HG02943 (cell line): Measurements from ENCODE around the gene NLGN2.

Experiments used
- ATAC-seq: cut with Tn5 transposase; IDR thresholded peaks from one replicate; pipeline ENCODE4 v1.9.1; 2021; ENCODE audit warnings: mild to moderate bottlenecking, low read depth, moderate library complexity; ENCODE audit not compliant: unreplicated experiment

NLGN2 gene

DNA sequence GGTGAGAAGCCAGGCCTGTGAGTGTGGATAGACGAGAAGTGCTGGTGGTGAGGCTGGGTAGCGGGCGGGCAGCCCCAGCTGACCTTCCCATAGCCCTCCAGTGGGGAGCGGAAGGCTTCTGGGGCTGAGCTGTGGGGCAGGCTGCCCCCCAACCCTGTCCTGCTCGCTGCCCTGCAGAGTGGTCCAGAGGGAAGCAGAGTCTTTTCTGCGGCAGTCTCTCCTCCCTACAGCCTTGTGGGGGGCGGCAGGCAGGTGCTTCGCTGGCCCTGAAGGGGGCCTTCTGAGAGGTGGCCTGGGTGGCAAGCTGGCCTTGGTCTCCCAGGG lies 3.7 kb downstream of the NLGN2 start:
- no peak for ATAC-seq

DNA sequence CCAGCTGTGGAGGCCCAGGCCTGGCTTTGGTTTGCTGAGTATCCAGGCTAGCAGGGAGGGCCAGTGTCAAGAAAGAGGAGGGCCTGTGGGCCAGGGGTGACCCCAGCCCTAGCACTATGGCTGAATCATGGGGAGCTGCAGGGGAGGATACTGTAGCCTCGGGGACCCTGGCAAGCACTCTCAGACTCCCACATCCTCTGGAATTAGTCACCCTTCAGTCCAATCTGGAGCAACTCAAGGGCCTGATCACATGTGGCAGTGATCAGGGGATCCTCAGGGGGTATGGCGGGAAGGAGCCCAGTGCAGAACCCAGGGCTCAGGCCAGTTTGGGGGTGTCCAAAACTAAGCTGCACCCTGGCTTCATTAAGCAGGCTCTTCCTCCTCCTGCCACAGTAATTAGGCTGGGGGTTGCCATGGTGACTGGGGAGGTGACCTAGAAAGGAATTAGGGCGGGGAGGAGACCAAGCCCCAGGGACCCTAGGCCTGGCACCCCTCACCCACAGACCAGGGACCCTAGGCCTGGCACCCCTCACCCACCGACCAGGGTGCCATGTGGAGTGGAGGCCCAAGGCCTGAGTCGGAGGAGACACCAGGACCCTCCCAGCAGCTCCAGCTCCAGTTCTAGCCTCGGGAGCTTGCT lies 5.8 kb downstream of the NLGN2 start:
- ATAC-seq: no peak

DNA sequence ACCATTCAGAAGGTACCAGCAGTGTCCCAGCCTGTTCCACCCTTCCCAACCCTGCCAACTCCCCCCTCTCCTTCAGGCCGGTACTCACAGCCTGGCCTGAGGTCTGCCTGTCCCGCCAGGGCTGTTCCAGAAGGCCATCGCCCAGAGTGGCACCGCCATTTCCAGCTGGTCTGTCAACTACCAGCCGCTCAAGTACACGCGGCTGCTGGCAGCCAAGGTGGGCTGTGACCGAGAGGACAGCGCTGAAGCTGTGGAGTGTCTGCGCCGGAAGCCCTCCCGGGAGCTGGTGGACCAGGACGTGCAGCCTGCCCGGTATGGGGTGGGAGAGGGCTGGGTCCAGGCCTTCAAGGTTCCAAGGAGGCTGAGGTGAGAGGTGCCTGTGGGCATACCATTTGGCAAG lies 7.2 kb downstream of the NLGN2 start:
- no peak for ATAC-seq

DNA sequence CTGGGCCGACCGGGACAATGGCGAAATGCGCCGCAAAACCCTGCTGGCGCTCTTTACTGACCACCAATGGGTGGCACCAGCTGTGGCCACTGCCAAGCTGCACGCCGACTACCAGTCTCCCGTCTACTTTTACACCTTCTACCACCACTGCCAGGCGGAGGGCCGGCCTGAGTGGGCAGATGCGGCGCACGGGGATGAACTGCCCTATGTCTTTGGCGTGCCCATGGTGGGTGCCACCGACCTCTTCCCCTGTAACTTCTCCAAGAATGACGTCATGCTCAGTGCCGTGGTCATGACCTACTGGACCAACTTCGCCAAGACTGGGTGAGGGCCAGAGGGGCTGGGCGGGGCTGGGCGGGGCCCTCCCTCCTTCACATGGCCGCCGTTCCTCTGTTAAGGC lies 8.1 kb downstream of the NLGN2 start:
- no peak for ATAC-seq

DNA sequence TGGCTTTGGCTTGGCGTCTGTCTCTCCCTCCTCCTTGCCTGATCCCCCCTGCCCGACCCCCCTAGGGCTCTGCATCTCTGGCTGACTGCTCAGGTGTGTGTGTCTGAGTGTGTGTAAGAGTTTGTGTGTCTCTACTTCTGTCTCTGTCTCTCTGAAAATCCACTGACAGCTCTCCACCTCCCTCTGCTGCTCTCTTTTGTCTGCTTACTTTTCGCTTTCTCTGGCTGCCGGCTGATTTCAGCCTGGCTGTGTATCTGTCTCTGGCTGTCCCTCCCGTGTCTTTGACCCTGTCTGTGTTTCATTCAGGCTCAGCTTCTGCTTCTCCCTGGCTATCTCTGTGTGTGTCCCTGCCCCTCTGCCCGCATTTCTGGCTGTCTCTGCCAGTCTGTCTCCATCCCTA lies 8.7 kb downstream of the NLGN2 start:
- ATAC-seq: no peak

DNA sequence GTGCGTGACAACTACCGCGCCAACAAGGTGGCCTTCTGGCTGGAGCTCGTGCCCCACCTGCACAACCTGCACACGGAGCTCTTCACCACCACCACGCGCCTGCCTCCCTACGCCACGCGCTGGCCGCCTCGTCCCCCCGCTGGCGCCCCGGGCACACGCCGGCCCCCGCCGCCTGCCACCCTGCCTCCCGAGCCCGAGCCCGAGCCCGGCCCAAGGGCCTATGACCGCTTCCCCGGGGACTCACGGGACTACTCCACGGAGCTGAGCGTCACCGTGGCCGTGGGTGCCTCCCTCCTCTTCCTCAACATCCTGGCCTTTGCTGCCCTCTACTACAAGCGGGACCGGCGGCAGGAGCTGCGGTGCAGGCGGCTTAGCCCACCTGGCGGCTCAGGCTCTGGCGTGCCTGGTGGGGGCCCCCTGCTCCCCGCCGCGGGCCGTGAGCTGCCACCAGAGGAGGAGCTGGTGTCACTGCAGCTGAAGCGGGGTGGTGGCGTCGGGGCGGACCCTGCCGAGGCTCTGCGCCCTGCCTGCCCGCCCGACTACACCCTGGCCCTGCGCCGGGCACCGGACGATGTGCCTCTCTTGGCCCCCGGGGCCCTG lies 9.5 kb downstream of the NLGN2 start:
- no peak for ATAC-seq

DNA sequence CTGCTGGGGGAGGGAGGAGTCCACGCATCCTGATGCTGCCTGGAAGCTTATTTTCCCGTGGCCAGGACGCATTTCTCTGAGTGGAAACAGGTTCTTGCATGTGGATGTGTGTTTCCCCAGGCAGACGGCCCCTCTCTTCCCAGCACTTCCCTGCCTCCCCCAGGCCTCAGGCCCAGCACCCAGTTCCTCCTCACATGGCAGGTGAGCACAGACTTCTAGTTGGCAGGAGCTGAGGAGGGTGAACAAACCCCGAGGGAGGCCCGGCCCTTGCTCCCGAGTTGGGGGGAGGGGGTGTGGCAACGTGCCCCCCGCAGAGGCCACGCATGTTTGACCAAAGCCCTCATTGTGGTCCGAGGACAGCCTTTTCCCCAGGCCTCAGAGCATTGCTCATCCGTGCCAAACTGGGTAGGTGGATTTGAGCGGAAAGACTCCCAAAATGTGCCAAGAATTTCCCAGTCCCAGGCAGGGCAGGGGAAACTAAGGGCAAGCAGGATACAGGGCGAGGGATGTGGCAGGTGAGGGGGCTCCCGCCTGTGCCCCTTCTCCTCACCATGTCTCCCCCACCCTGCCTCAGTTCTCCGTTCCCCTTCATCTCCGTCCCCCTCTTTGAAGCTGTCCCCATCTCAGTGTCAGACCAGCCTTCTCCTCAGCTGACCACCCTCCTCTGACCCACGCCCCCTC lies 11.0 kb downstream of the NLGN2 start:
- ATAC-seq: no peak

DNA sequence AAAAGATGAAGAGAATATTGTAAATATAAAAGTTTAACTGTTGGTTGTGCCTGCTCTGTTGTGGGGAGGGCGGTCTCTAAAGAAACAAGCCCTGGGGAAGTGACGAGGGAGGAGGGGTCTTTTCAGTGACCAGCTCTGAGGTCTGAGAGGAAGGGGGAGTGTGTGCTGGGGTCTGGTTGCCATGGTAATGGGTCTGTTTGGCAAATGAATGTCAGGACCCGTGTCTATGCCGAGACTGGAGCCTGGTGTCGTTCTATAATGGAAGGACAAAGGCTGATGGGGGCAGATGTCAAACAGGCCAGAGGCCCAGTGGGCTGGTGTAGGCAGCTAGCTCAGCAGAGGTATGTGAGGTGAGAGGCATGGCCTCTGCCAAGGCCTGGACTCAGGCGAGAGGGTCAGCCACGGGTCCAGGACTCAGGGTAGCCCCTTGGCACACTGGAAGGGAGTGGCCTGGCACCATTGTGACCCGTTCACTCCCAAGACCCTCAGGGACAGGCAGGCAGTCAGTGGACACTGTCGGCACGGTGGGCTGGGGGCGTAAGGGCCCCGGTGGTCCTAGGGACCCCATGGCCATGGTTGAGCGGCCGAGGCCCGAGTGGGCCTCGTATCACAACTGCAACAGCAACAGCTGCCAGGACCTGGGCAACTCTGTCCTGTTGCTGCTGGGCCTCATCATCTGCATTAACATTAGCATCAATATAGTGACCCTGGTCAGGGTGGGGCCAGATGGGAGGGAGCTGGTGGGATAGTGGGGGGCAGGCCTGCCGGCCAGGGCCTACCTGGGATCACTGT lies 12.4 kb downstream of the NLGN2 start, which contains the start of gene SPEM1:
Gene SPEM1 (plus strand): TSS at position 506 of the 792 bp plus-strand sequence. CDS start 61 bp downstream, at position 567.
- ATAC-seq: no peak

DNA sequence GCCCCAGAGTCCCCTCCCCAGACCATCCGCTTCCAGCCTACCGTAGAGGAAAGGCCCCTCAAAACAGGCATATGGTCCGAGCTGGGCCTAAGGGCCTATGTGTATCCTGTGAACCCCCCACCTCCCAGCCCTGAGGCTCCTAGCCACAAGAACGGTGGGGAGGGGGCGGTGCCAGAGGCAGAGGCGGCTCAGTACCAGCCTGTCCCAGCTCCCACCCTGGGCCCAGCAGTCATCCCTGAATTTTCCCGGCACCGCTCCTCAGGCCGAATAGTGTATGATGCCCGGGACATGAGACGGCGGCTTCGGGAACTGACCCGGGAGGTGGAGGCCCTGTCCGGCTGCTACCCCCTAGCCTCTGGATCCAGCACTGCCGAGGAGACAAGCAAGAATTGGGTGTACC lies 13.5 kb downstream of the NLGN2 start:
- no peak for ATAC-seq

DNA sequence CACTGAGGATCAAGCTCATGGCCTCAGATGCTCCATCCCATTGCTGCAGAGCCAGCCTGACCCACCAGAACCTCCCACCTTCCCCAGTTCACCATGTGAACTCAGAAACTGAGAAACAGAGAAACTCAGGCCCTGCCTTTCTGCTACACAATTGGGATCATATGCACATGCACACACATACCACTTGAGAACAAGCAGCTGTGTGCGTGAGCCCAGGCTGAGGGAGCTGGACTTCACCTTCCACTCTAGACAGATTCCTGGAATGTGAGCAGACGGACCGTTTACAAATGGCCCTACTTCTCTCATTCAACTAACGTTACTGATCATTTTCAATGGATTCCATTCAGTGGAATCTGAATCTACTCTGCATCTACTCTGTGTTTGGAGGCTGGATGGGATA lies 16.0 kb downstream of the NLGN2 start:
- ATAC-seq: no peak

DNA sequence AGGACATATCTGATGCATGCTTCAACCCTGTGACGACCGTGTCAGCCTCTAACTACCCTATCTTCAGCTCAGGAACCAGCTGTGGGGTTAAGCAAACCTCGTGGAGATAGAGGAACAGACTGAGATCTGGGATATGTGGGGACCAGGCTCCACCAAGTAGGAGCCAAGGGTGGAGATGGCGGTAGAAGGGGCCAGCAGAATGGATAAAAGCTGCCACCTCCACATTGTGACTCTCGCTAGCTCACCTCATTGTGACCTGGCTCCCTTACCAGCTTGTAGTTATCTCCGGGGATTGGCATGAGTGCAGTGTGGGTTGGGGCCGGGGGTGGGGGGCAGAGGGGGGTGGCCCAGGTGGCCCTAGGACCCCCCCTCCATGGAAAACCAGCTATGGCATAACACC lies 17.7 kb downstream of the NLGN2 start, which contains the start of gene SPEM2:
Gene SPEM2 (plus strand): TSS at position 301 of the 400 bp plus-strand sequence. CDS start 73 bp downstream, at position 374.
- no peak for ATAC-seq

DNA sequence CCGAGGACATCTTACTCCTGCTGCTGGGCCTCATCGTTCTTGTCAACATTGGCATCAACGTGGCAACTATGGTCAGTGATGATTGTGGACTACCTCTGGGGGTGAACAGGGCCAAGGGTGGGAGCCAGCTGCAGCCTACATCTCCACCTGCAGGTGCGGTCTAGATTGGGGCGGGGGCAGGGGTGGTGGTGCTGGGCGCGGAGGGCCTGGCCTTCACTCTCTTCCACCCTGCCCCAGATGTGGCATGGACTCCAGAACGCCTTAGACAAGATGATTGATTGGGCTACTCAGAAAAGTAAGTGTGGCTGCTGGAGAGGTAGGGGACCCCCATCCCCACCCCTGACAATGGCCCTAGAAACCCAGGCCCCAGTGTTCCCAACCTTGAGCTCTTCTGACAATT lies 18.1 kb downstream of the NLGN2 start:
- no peak for ATAC-seq

DNA sequence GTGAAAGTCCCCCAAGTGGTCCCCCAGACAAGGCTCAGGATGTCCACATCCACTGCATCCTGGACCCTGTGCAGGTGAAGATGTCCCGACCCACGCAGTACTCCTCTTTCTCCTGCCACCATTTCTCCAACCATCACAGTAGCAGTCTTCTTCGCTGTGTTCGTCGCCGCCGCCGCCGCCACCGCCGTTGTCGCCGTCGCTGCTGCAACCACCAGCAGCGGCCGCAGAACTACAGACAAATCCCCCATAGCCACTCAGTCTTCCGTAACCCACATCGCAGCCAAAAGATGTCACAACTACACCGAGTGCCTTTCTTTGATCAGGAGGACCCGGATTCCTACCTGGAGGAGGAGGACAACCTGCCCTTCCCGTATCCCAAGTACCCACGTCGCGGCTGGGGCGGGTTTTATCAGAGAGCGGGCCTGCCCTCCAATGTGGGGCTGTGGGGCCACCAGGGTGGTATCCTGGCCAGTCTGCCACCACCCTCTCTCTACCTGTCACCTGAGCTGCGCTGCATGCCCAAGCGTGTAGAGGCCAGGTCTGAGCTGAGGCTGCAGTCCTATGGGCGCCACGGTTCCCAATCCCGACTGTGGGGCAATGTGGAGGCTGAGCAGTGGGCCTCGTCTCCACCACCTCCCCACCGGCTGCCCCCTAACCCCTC lies 18.7 kb downstream of the NLGN2 start:
- ATAC-seq: no peak

DNA sequence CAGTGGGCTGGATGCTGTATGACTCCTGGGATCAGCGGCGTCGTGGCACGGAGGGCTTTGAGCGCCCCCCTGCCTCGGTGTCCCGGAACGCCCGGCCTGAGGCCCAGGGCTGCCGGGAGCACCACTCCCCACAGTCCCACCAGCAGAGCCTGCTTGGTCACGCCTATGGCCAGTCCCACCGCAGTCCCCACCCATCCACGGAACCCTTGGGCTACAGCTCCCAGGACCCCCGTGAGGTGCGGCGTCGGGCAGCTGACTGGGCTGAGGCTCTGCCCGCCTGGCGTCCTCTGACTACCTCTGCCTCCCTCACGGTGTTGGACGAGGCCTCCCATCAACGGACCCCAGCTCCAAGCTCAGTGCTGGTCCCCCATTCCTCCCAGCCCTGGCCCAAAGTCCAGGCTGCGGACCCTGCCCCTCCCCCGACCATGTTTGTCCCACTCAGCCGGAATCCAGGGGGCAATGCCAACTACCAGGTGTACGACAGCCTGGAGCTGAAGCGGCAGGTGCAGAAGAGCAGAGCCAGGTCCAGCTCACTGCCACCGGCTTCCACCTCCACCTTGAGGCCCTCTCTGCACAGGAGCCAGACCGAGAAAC lies 19.3 kb downstream of the NLGN2 start:
- ATAC-seq: no peak

DNA sequence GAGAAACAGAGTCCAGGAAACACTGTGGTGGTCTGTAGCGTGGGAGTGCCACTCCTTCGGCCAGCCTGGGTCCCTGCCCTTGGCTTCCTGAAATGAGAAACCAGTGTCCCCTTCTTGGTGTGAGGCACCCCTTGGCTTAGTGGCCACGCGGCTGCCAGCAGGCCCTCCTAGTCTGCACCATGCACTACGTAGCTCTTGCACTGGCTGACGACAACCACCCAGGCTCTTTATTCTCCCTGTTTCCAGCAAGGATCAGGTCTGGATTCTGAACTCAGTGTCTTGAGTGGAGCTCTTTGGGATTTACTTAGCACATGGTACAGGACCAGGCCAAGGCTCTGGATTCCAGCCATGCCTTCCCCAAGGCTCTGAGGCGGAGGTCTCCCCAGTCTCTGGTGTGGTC lies 19.9 kb downstream of the NLGN2 start:
- no peak for ATAC-seq

DNA sequence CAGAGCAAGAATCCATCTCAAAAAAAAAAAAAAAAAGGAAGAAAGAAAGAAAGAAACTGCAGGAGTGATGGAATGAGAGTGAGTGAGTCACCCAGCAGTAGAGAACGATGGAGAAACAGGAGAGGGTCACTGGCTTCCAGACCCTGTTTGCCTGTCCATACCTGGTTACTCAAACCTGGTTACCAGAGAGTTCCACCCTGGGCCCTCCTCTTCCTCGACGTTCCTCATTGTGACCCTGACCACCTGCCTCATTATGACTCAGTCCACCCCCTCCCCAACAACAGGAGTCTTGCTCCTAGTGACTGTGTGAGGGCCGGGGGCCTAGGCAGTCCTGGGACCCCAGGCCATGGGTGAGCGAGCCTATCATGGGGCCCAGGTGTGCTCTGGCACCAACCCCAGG lies 20.9 kb downstream of the NLGN2 start, which contains the start of gene SPEM3:
Gene SPEM3 (plus strand): TSS at position 301 of the 400 bp plus-strand sequence. CDS start 46 bp downstream, at position 347.
- ATAC-seq: no peak

DNA sequence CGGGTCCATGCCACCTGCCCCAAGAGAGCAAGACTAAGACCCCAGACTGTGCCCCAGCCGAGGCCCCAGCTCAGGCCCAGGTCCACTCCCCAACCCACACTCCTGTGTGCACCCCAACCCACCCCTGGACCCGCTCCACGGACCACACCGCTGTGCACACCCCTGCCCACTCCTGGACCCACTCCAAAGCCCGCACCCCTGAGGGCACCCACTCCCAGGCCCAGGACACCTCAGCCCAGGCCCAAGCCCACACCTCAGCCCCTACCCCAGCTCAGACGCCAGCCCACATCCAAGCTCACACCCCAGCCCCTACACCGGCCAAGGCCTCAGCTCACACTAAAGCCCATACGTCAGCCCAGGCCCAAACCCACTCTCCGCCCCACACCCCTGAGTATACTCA lies 22.1 kb downstream of the NLGN2 start:
- ATAC-seq: no peak

DNA sequence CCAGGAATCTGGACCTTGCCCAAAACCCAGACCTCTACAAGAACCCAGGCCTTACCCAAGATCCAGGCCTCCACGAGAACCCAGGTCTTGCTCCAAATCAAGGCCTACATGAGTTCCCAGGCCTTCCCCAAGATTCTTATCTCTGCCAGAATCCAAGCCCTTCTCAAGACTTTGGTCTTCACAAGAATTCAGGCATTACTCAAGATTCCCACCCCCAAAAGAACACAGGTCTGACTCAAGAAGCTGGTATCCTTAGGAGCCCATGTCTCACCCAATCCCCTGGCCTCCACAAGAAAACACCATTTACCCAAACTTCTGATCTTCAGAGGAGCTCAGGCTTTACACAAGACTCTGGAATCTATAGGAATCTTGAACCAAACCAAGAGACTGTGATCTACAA lies 23.6 kb downstream of the NLGN2 start:
- ATAC-seq: no peak

DNA sequence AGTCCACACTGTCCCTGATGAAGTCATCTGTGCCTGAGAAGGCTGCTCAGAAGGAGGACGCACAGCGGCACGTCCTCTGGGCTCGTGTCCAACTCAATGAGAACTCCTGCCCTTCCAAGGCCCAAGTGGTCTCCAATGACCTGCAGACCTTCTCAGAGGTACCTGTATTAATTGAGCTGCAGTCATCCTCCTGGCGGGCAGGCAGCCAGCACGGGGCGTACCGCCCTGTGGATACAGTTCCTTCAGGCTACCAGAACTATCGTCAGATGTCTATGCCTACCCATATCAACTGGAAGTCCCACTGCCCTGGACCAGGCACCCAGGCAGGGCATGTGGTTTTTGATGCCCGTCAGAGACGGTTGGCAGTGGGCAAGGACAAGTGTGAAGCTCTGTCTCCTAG lies 24.7 kb downstream of the NLGN2 start:
- no peak for ATAC-seq
